22Rv1 (cell line): ENCODE data around the gene GRIK4.

Experiments used
- ZFX ChIP-seq: fragments of 450-650 bp; IDR thresholded peaks from 2 replicates; pipeline ENCODE4 v1.6.1; 2017; ENCODE audit warnings: antibody characterized with exemption, borderline replicate concordance
- TF ChIP-seq, protein P1 (sequence below): fragments of 450-650 bp; IDR thresholded peaks from 2 replicates; pipeline ENCODE4 v1.5.1; 2017; ENCODE audit warnings: mild to moderate bottlenecking

GRCh38 chr11:120781486-120782120 lies 270.1 kb downstream of the GRIK4 start:
- TF ChIP-seq, protein P1, sequence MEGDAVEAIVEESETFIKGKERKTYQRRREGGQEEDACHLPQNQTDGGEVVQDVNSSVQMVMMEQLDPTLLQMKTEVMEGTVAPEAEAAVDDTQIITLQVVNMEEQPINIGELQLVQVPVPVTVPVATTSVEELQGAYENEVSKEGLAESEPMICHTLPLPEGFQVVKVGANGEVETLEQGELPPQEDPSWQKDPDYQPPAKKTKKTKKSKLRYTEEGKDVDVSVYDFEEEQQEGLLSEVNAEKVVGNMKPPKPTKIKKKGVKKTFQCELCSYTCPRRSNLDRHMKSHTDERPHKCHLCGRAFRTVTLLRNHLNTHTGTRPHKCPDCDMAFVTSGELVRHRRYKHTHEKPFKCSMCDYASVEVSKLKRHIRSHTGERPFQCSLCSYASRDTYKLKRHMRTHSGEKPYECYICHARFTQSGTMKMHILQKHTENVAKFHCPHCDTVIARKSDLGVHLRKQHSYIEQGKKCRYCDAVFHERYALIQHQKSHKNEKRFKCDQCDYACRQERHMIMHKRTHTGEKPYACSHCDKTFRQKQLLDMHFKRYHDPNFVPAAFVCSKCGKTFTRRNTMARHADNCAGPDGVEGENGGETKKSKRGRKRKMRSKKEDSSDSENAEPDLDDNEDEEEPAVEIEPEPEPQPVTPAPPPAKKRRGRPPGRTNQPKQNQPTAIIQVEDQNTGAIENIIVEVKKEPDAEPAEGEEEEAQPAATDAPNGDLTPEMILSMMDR = no peak
- no peak for TF ChIP-seq ZFX
